Astrocyte of the hippocampus (primary cell): ENCODE results near the gene PDE9A.
A peak's percentile ranks its signal among the peaks of the same experiment; 100 is the strongest.

Experiments
- DNase-seq: peaks from one replicate; pipeline ENCODE4 v3.0.0; 2011; ENCODE audit warnings: low read depth, low spot score

Gene PDE9A

GRCh38 chr21:42670058-42670880 is 16.8 kb downstream of the PDE9A start:
- DNase-seq, result no peak

GRCh38 chr21:42670884-42671283 is 17.5 kb downstream of the PDE9A start:
- no peak for DNase-seq

GRCh38 chr21:42671778-42672593 is 18.6 kb downstream of the PDE9A start:
- peak; percentile 74 for DNase-seq

- peak; percentile 83 for DNase-seq
Observed at GRCh38 chr21:42672699-42673458, 19.5 kb downstream of the PDE9A start.

GRCh38 chr21:42673633-42674328 is 20.4 kb downstream of the PDE9A start:
- DNase-seq, result no peak

- peak; percentile 50 for DNase-seq
Observed at GRCh38 chr21:42674351-42674940, 21.0 kb downstream of the PDE9A start.

GRCh38 chr21:42675403-42675802 is 22.0 kb downstream of the PDE9A start:
- DNase-seq, result no peak

- DNase-seq, result no peak
Observed at GRCh38 chr21:42676808-42677207, 23.4 kb downstream of the PDE9A start.

- DNase-seq, result peak; percentile 94
Observed at GRCh38 chr21:42677339-42678321, 24.2 kb downstream of the PDE9A start.

GRCh38 chr21:42678618-42679295 is 25.3 kb downstream of the PDE9A start:
- no peak for DNase-seq

- DNase-seq, result no peak
Observed at GRCh38 chr21:42679319-42680057, 26.1 kb downstream of the PDE9A start.

- DNase-seq, result no peak
Observed at GRCh38 chr21:42680058-42680330, 26.6 kb downstream of the PDE9A start.

GRCh38 chr21:42680429-42680828 is 27.0 kb downstream of the PDE9A start:
- no peak for DNase-seq

GRCh38 chr21:42681296-42682206 is 28.1 kb downstream of the PDE9A start:
- DNase-seq, result no peak

- DNase-seq, result no peak
Observed at GRCh38 chr21:42682661-42683210, 29.3 kb downstream of the PDE9A start.

- no peak for DNase-seq
Observed at GRCh38 chr21:42683371-42684108, 30.1 kb downstream of the PDE9A start.
